Tongue (tissue), 1 donor: Measurements from ENCODE around the gene SBK3. TPM values are rescaled to one million over a fixed set of nuclear protein-coding genes. Genes with fewer than 3 reads are reported as not detected.

ENCODE experiments used
- total RNA-seq: library from RNA; depleted of rRNA; stranded (reverse); fragments of >200 nt; gene quantifications from one replicate; pipeline ENCODE4 v1.2.3, GENCODE V29; 2014

Gene SBK3
- total RNA-seq, 1 donor from 2014 or later = not detected

Other genes with a start within 250 kb of the SBK3 start
- not detected for gene TMEM150B, start 220.2 kb downstream of the SBK3 start, total RNA-seq
- gene KMT5C, start 205.7 kb downstream of the SBK3 start, total RNA-seq = 13.3 TPM
- 0.72 TPM for gene COX6B2, start 190.8 kb downstream of the SBK3 start, total RNA-seq
- not detected for gene GARIN5B, start 182.3 kb downstream of the SBK3 start, total RNA-seq
- not detected for gene IL11, start 175.1 kb downstream of the SBK3 start, total RNA-seq
- gene TMEM190, start 168.7 kb downstream of the SBK3 start, total RNA-seq = not detected
- 4.2 TPM for gene TMEM238, start 161.3 kb downstream of the SBK3 start, total RNA-seq
- 453 TPM for gene RPL28, start 159.6 kb downstream of the SBK3 start, total RNA-seq
- 20.7 TPM for gene UBE2S, start 137.8 kb downstream of the SBK3 start, total RNA-seq
- not detected for gene SHISA7, start 102.2 kb downstream of the SBK3 start, total RNA-seq
- gene ISOC2, start 83.9 kb downstream of the SBK3 start, total RNA-seq = 39.3 TPM
- not detected for gene C19orf85, start 80.8 kb downstream of the SBK3 start, total RNA-seq
- gene ZNF628, start 68.9 kb downstream of the SBK3 start, total RNA-seq = 4.4 TPM
- 12.0 TPM for gene NAT14, start 60.4 kb downstream of the SBK3 start, total RNA-seq
- gene SSC5D, start 57.1 kb downstream of the SBK3 start, total RNA-seq = 29.2 TPM
- gene SBK2, start 8.4 kb downstream of the SBK3 start, total RNA-seq = 10.2 TPM
- 4.1 TPM for gene ZNF579, start 35.3 kb upstream of the SBK3 start, total RNA-seq
- 5.9 TPM for gene FIZ1, start 54.0 kb upstream of the SBK3 start, total RNA-seq
- 16.0 TPM for gene ZNF524, start 54.7 kb upstream of the SBK3 start, total RNA-seq
- gene ZNF865, start 60.1 kb upstream of the SBK3 start, total RNA-seq = 5.0 TPM
- gene ZNF784, start 79.0 kb upstream of the SBK3 start, total RNA-seq = 9.8 TPM
- gene ZNF580, start 95.5 kb upstream of the SBK3 start, total RNA-seq = 4.4 TPM
- gene ZNF581, start 98.1 kb upstream of the SBK3 start, total RNA-seq = 16.3 TPM
- gene CCDC106, start 102.7 kb upstream of the SBK3 start, total RNA-seq = 8.6 TPM
- 85.9 TPM for gene U2AF2, start 109.5 kb upstream of the SBK3 start, total RNA-seq
- gene EPN1, start 129.7 kb upstream of the SBK3 start, total RNA-seq = 62.2 TPM
- not detected for gene NLRP9, start 192.9 kb upstream of the SBK3 start, total RNA-seq
- 2.5 TPM for gene RFPL4A, start 213.6 kb upstream of the SBK3 start, total RNA-seq
- not detected for gene RFPL4AL1, start 223.6 kb upstream of the SBK3 start, total RNA-seq